Measurements from ENCODE around the gene DTNA.
"Not testable (repeated sequence)": the region's sequence is repeated elsewhere in the genome, so short reads cannot be mapped to it uniquely, and the experiment has no call there.

Gene DTNA

GRCh38 chr18:34863702-34864101 is 153.6 kb downstream of the DTNA start:
- no peak for DNase-seq

- no peak for DNase-seq
These were observed 154.9 kb downstream of the DTNA start for GRCh38 chr18:34864836-34865497.

GRCh38 chr18:34866310-34866709 is 156.2 kb downstream of the DTNA start:
- DNase-seq, result no peak

GRCh38 chr18:34866739-34867138 is 156.6 kb downstream of the DTNA start:
- DNase-seq, result no peak

- DNase-seq, result no peak
These were observed 157.4 kb downstream of the DTNA start for GRCh38 chr18:34867520-34867919.

GRCh38 chr18:34870555-34871310 is 160.6 kb downstream of the DTNA start:
- no peak for DNase-seq

- DNase-seq, result no peak
These were observed 161.3 kb downstream of the DTNA start for GRCh38 chr18:34871435-34871834.

- no peak for DNase-seq
These were observed 162.0 kb downstream of the DTNA start for GRCh38 chr18:34872066-34872465.

- no peak for DNase-seq
These were observed 164.0 kb downstream of the DTNA start for GRCh38 chr18:34873986-34874580.

- no peak for DNase-seq
These were observed 165.1 kb downstream of the DTNA start for GRCh38 chr18:34875150-34875549.

GRCh38 chr18:34880403-34880802 is 170.3 kb downstream of the DTNA start:
- DNase-seq, result no peak

- DNase-seq, result no peak
These were observed 171.1 kb downstream of the DTNA start for GRCh38 chr18:34880882-34881834.

GRCh38 chr18:34884436-34884835 is 174.3 kb downstream of the DTNA start:
- DNase-seq, result no peak

GRCh38 chr18:34886177-34886576 is 176.1 kb downstream of the DTNA start:
- no peak for DNase-seq

- DNase-seq, result no peak
These were observed 177.9 kb downstream of the DTNA start for GRCh38 chr18:34887881-34888580.

GRCh38 chr18:34890486-34891085 is 180.5 kb downstream of the DTNA start:
- DNase-seq, result no peak

- no peak for DNase-seq
These were observed 182.3 kb downstream of the DTNA start for GRCh38 chr18:34892379-34892778.

- no peak for DNase-seq
These were observed 183.1 kb downstream of the DTNA start for GRCh38 chr18:34893239-34893638.

GRCh38 chr18:34901299-34901698 is 191.2 kb downstream of the DTNA start:
- DNase-seq, result no peak

GRCh38 chr18:34904994-34905393 is 194.9 kb downstream of the DTNA start:
- no peak for DNase-seq

GRCh38 chr18:34906985-34907384 is 196.9 kb downstream of the DTNA start:
- DNase-seq, result not testable (repeated sequence)

Measured in cerebellar nuclear complex (tissue), 1 donor.